ENCODE data around the gene C1orf198. TPM values are rescaled to one million over a fixed set of nuclear protein-coding genes. Genes with fewer than 3 reads are reported as not detected.

C1orf198 gene, protein sequence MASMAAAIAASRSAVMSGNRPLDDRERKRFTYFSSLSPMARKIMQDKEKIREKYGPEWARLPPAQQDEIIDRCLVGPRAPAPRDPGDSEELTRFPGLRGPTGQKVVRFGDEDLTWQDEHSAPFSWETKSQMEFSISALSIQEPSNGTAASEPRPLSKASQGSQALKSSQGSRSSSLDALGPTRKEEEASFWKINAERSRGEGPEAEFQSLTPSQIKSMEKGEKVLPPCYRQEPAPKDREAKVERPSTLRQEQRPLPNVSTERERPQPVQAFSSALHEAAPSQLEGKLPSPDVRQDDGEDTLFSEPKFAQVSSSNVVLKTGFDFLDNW
- polyA plus RNA-seq (ENCODE audit: insufficient read length in 12 of 12) = 100 to 1,000 TPM in 2 of 12 donors, 10 to 100 TPM in 10; 59.5 to 148 (median 70.9) TPM
- long read RNA-seq, donor 1, transcript C1orf198-201 (4 exons, 3,858 nt) = major isoform, 12 of 18 reads
- long read RNA-seq, donor 1, partial matches to known transcripts = 6 of 18 reads
- long read RNA-seq, donor 1, other reads (novel, unspliced or antisense) = 0 of 18 reads
- long read RNA-seq, donor 2, transcript C1orf198-201 (4 exons, 3,858 nt) = major isoform, 20 of 20 reads
- long read RNA-seq, donor 2, partial matches to known transcripts = 0 of 20 reads
- long read RNA-seq, donor 2, other reads (novel, unspliced or antisense) = 0 of 20 reads
- long read RNA-seq, donor 3, transcript C1orf198-201 (4 exons, 3,858 nt) = major isoform, 6 of 6 reads
- long read RNA-seq, donor 3, partial matches to known transcripts = 0 of 6 reads
- long read RNA-seq, donor 3, other reads (novel, unspliced or antisense) = 0 of 6 reads
- long read RNA-seq, donor 4, transcript C1orf198-201 (4 exons, 3,858 nt) = major isoform, 11 of 12 reads
- long read RNA-seq, donor 4, partial matches to known transcripts = 0 of 12 reads
- long read RNA-seq, donor 4, other reads (novel, unspliced or antisense) = 0 of 12 reads
- long read RNA-seq, donor 5, transcript C1orf198-201 (4 exons, 3,858 nt) = major isoform, 35 of 40 reads
- long read RNA-seq, donor 5, partial matches to known transcripts = 5 of 40 reads
- long read RNA-seq, donor 5, other reads (novel, unspliced or antisense) = 0 of 40 reads
- long read RNA-seq, donor 6, transcript C1orf198-201 (4 exons, 3,858 nt) = major isoform, 10 of 16 reads
- long read RNA-seq, donor 6, partial matches to known transcripts = 6 of 16 reads
- long read RNA-seq, donor 6, other reads (novel, unspliced or antisense) = 0 of 16 reads
- long read RNA-seq, donor 7, transcript C1orf198-201 (4 exons, 3,858 nt) = major isoform, 14 of 14 reads
- long read RNA-seq, donor 7, partial matches to known transcripts = 0 of 14 reads
- long read RNA-seq, donor 7, other reads (novel, unspliced or antisense) = 0 of 14 reads
- long read RNA-seq, donor 8, transcript C1orf198-201 (4 exons, 3,858 nt) = major isoform, 32 of 39 reads
- long read RNA-seq, donor 8, partial matches to known transcripts = 7 of 39 reads
- long read RNA-seq, donor 8, other reads (novel, unspliced or antisense) = 0 of 39 reads
- long read RNA-seq, donor 9, transcript C1orf198-201 (4 exons, 3,858 nt) = major isoform, 18 of 29 reads
- long read RNA-seq, donor 9, partial matches to known transcripts = 11 of 29 reads
- long read RNA-seq, donor 9, other reads (novel, unspliced or antisense) = 0 of 29 reads
- long read RNA-seq, donor 10, transcript C1orf198-201 (4 exons, 3,858 nt) = major isoform, 23 of 29 reads
- long read RNA-seq, donor 10, partial matches to known transcripts = 6 of 29 reads
- long read RNA-seq, donor 10, other reads (novel, unspliced or antisense) = 0 of 29 reads
- long read RNA-seq, donor 11, transcript C1orf198-201 (4 exons, 3,858 nt) = major isoform, 16 of 16 reads
- long read RNA-seq, donor 11, partial matches to known transcripts = 0 of 16 reads
- long read RNA-seq, donor 11, other reads (novel, unspliced or antisense) = 0 of 16 reads

DNA sequence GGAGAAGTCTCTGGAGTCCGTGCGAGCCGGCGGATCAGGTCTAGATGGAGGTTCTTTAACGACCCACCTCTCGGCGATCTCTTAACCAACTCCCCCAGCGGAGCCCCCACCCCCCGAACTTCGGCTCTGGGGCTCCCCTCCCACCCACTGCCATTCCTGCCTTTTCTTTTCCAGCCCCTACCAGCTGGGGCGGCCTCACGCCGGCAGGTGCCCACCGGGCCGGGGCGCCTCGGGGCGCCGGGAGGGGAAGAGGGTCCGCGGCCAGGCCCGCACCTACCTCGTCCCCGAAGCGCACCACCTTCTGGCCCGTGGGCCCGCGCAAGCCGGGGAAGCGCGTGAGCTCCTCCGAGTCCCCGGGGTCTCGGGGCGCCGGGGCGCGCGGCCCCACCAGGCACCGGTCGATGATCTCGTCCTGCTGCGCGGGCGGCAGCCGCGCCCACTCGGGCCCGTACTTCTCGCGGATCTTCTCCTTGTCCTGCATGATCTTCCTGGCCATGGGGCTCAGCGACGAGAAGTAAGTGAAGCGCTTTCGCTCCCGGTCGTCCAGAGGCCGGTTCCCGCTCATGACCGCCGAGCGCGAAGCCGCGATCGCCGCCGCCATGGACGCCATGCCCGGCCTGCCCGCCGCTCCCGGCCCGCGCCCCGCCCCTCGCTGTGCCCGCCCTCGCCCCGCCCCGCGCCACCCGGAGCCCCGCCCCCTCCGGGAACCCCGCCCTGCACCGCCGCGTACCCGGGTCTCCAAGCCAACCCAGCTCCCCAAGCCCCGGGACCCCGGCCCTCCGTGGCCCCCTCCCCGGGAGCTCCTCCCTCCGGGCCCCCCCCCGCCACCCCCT lies at the start of gene C1orf198:
C1orf198 (minus strand) TSS at position 619 of the 833 bp plus-strand sequence; CDS start at position 610, 9 bp downstream.
- DNase-seq = peak; percentile 59

DNA sequence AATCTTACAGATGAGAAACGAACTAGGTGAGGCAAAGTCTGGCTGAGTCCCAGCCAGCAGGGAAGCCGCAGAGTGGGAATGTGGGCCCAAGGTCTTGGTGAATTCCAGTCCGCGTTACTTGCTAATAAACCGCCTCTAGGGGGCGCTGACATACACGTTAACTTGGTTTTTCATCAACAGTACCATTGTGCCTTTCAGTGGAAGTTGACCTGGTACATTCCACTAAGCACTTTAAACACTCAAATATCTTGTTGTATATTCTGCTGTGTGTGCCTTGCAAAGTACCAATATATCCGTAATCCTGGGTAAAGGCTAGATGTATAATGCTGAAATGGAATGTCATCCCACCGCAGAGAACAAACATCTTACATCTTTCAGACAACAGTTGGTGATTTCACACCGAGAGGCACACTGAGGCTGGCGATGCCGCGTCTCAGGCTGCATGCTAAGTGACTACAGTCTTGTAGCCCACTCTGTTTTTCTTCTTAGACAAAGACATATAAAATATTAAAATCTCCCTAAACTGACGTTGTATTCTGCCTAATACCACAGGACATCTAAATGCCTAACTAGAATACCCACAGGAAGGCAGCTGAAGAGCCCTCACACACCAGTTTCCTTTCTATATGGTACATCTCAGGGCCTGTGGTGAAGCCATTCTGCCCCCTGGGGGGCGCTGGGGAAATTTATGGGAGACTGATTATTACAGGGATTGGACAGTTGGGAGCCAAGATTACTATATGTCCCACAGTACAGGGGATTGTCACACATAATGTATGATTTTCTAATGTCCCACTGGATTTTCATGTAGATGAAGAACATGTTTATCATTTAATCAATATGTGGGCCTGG lies 49.2 kb upstream of the C1orf198 start:
- DNase-seq = peak; percentile 52

- no peak for DNase-seq
Measured at GRCh38 chr1:230916587-230917283, 48.4 kb upstream of the C1orf198 start.

- DNase-seq = no peak
Measured at GRCh38 chr1:230915078-230915477, 46.8 kb upstream of the C1orf198 start.

- DNase-seq = no peak
Measured at GRCh38 chr1:230913496-230913895, 45.2 kb upstream of the C1orf198 start.

DNA sequence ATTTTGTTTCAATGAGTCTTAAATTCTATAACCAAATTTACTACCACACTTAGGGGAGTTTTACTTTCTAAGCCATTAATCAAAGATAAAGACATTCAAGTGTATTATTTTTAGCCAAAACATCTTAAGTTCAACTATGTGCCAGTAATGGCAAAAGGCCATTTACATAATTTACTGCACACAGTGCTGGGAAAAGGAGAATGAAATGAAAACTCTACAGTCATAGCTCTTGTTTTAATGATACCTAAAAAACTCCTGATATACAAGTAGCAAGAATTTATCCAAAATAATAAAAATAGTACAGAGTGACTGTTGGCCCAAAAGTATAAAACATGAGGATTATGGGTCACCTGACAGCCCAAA lies 42.4 kb upstream of the C1orf198 start:
- DNase-seq = no peak

DNA sequence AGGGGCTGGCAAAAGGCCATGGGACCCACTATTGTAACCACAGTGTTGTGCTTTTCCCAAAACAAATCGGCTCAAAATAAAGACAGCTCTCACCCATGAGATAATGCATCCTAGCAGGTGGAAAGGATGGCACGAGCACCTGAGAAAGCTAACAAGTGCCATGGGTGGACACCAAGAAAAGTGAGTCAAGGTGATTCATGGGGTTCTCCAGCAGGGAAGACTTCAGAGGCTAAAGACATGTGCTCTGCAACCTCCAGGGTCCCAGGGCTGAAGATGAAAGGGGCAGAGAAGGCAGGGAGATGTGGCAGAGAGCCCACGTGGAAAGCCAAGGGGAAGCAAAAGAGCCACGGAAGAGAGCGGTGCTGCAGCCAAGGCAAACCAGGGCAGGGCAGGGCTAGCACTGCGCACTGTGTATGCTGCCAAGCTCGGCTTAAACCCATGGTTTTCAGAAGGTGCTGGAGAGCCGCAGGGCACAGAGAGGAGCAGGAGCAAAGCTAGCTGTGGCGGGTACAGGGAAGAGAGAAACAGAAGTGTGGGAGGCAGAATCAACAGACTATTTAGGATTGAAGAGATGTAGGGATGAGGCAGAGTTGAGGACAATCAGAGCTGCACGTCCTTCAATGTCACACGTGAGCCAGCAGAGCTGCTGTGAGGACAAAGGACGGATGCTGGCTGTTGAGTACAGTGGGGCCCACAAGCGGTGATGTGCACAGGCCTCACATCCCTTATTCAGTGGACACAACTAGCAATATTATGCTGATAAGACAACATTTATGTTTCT lies 41.8 kb upstream of the C1orf198 start:
- no peak for DNase-seq

DNA sequence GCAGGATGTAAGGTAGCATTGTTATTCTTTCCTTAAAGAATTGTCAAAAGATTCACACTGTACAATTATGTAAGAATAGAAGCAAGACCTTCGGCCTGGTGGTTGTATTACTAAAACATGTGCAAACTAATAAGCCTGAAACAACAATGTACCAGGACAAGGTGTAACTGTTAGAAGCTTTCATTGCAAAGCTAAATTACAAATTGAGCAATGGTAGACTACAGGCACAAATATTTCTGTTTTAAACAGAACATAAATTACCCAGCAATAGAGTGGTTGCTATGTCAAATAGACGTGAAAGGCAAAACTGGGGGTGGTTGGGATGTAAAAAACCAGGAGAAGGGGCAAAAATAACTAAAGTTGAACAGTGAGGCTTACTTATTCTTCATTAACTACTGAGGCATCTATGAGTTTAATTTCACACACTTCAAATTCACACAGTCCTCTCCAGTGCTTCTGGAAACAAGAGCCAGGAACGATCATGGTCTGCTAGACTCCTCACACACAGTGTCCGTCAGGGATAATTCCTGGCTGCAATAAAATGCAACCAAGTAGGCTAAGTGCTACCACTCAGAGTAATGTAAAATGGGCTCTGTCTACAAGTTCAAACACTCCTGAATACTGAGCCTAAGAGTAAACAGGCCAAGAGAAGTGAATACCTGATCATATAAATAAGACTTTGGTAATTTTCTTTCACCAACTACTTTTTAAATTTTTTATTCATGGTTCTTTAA lies 39.3 kb upstream of the C1orf198 start:
- DNase-seq = no peak

DNA sequence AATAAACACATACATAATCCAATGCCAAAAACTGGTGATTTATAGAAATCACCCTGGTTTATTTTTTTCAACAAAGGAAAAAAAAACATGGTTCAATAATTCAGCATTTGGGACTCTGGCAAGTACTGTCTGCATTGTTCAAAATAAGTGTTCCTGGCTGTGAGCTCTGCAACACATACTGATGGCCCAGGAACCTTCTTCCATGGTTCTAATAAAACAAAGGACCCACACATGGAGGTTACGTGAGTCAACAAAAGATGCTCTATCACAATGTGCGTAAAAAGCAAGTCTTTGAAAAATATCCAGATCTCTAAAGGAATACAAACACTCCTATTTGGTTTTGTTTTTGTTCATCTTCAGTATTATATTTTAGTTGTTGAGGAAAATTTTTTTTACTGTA lies 37.9 kb upstream of the C1orf198 start:
- no peak for DNase-seq

GRCh38 chr1:230905733-230906132 lies 37.4 kb upstream of the C1orf198 start:
- DNase-seq = no peak

DNA sequence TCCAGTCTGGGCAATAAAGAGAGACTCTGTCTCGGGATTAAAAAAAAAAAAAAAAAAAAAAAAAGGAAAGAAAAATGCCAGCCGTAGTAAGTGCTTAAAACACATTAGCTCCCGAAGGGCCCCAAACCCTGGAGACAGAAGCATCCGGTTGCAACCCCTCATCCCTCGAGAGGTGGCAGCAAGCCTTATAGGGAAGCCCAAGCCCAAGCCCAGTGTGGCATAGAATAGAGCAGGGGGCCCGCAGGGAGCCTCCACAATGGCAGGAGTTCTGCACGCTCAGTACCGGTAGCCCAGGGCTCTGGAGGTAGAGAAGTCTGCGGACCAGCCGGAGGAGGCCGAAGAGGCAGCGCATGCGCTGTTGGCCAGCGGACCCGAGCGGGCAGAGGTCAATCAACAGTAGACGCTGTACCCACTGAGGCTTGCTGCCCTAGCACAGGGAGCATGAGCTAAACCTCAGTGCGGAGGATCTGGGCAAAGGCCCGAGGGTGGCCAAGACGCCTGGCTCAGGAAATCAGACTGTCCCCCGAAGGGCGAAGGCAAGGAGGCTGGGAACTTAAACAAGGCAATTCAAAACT lies 34.1 kb upstream of the C1orf198 start:
- DNase-seq = no peak

DNA sequence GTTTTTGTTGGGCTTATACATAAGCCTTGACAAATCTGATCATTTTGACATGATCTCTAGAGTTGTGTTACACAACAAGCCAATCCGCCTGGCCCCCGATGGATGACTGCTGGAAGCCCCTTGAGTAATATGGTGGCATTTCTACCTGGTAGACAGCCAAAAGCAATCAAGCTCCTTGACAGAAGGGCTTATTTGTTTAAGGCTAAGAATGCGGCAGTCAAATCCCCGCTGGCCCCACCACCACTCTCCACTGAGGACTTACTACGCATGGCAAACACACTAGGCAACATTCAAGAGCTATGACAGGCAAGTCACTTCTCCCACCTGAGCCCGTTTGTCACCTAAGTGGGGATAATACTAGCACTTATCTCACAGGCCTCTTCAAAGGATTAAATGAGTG lies 33.4 kb upstream of the C1orf198 start:
- no peak for DNase-seq

- DNase-seq = no peak
Measured at GRCh38 chr1:230900984-230901383, 32.7 kb upstream of the C1orf198 start.

- no peak for DNase-seq
Measured at GRCh38 chr1:230899841-230900251, 31.5 kb upstream of the C1orf198 start.

DNA sequence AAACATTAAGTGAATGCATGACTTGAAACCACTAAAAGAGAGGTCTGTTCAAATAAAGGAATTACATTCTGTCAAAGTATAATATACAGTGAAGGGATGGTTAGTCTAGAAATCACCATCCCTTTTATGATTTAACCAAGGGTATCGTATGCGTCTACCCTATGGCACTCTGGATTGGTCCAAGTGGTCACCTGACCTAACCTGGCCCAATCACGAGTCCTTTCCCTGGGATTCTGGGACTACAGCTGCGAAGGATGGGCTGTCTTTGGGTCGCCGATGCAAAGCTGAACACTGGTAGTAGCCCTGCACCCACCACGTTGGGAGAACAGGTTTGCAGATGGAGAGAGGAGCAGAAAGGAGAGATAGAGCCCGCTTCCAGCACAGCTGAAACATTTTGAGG lies 30.4 kb upstream of the C1orf198 start:
- DNase-seq = no peak

- DNase-seq = no peak
Measured at GRCh38 chr1:230898144-230898543, 29.8 kb upstream of the C1orf198 start.

All from muscle of arm (tissue), 14 donors.